GM04503 (cell line): ENCODE results near the gene NPAS2.

ENCODE experiments used
- DNase-seq: peaks from one replicate; pipeline ENCODE4 v3.0.0-alpha.2; 2012; ENCODE audit warnings: low read depth

The NPAS2 gene

GRCh38 chr2:100793982-100794381 is 26.0 kb upstream of the NPAS2 start:
- DNase-seq: no peak

GRCh38 chr2:100796499-100797100 is 23.3 kb upstream of the NPAS2 start:
- no peak for DNase-seq

GRCh38 chr2:100799686-100800085 is 20.3 kb upstream of the NPAS2 start:
- no peak for DNase-seq

GRCh38 chr2:100800915-100801314 is 19.0 kb upstream of the NPAS2 start:
- no peak for DNase-seq

- DNase-seq: no peak
Measured at GRCh38 chr2:100801402-100801801, 18.5 kb upstream of the NPAS2 start.

- no peak for DNase-seq
Measured at GRCh38 chr2:100802066-100802465, 17.9 kb upstream of the NPAS2 start.

- no peak for DNase-seq
Measured at GRCh38 chr2:100803334-100803733, 16.6 kb upstream of the NPAS2 start.

- DNase-seq: no peak
Measured at GRCh38 chr2:100806550-100806949, 13.4 kb upstream of the NPAS2 start.

GRCh38 chr2:100807707-100808106 is 12.2 kb upstream of the NPAS2 start:
- no peak for DNase-seq

GRCh38 chr2:100808582-100808981 is 11.4 kb upstream of the NPAS2 start:
- DNase-seq: no peak

- DNase-seq: no peak
Measured at GRCh38 chr2:100809506-100809905, 10.4 kb upstream of the NPAS2 start.

- DNase-seq: no peak
Measured at GRCh38 chr2:100810603-100811145, 9.3 kb upstream of the NPAS2 start.

GRCh38 chr2:100812116-100812515 is 7.8 kb upstream of the NPAS2 start:
- DNase-seq: no peak

- no peak for DNase-seq
Measured at GRCh38 chr2:100812573-100812972, 7.4 kb upstream of the NPAS2 start.

- no peak for DNase-seq
Measured at GRCh38 chr2:100813527-100813926, 6.4 kb upstream of the NPAS2 start.

- no peak for DNase-seq
Measured at GRCh38 chr2:100814043-100814442, 5.9 kb upstream of the NPAS2 start.

GRCh38 chr2:100814453-100814852 is 5.5 kb upstream of the NPAS2 start:
- DNase-seq: no peak

GRCh38 chr2:100817388-100817985 is 2.5 kb upstream of the NPAS2 start:
- DNase-seq: no peak

- no peak for DNase-seq
Measured at GRCh38 chr2:100818003-100818605, 1.8 kb upstream of the NPAS2 start.

GRCh38 chr2:100818606-100819369 is 1.2 kb upstream of the NPAS2 start:
- no peak for DNase-seq

GRCh38 chr2:100820273-100820522 is 259 bp downstream of the NPAS2 start:
- DNase-seq: no peak

GRCh38 chr2:100820523-100821254 is 750 bp downstream of the NPAS2 start:
- DNase-seq: no peak
